Muscle layer of duodenum (tissue), 2 donors: ENCODE measurements around the gene SND1.

ENCODE experiments used
- H3K27ac ChIP-seq: one replicate; pipeline ENCODE4 v1.7.0; 2013; ENCODE audit warnings: mild to moderate bottlenecking, low read length
- H3K27me3 ChIP-seq: one replicate; pipeline ENCODE4 v1.7.0; 2013; ENCODE audit warnings: low read depth, mild to moderate bottlenecking, control low read depth, low read length
- H3K36me3 ChIP-seq, 2 donors: one replicate each; pipeline ENCODE4 v1.7.0; 2013; ENCODE audit warnings: low read length in 2 of 2, control low read depth in 1 of 2, mild to moderate bottlenecking in 1 of 2; ENCODE audit not compliant: insufficient read depth in 2 of 2, control insufficient read depth in 1 of 2
- H3K4me1 ChIP-seq, 2 donors: one replicate each; pipeline ENCODE4 v1.7.0; 2013; ENCODE audit warnings: low read length in 2 of 2, mild to moderate bottlenecking in 2 of 2, control low read depth in 1 of 2, moderate library complexity in 1 of 2; ENCODE audit not compliant: insufficient read depth in 2 of 2, control insufficient read depth in 1 of 2
- H3K4me3 ChIP-seq, 2 donors: one replicate each; pipeline ENCODE4 v1.7.0; 2013; ENCODE audit warnings: low read length in 2 of 2, low read depth in 1 of 2, mild to moderate bottlenecking in 1 of 2
- H3K9me3 ChIP-seq, 2 donors: one replicate each; pipeline ENCODE4 v1.7.0; 2013; ENCODE audit warnings: low read length in 2 of 2, control low read depth in 1 of 2, mild to moderate bottlenecking in 1 of 2; ENCODE audit not compliant: control insufficient read depth in 1 of 2
- donor health status: healthy.

The SND1 gene

GRCh38 chr7:127758845-127759244 lies 106.9 kb downstream of the SND1 start:
- Histone ChIP-seq H3K4me1 (no peaks in the 10 kb centered on the region), H3K9me3 (no peaks in the 10 kb centered on the region), H3K27ac (no peak overlapping the region), H3K36me3 (no peaks in the 10 kb centered on the region), H3K27me3 (no peaks in the 10 kb centered on the region), H3K4me3 (no peak overlapping the region)

- Histone ChIP-seq H3K9me3 (no peaks in the 10 kb centered on the region), H3K4me3 (no peak overlapping the region), H3K27ac (no peak overlapping the region), H3K4me1 (no peaks in the 10 kb centered on the region), H3K27me3 (no peaks in the 10 kb centered on the region), H3K36me3 (no peaks in the 10 kb centered on the region)
Measured at GRCh38 chr7:127759945-127760421, 108.0 kb downstream of the SND1 start.

DNA sequence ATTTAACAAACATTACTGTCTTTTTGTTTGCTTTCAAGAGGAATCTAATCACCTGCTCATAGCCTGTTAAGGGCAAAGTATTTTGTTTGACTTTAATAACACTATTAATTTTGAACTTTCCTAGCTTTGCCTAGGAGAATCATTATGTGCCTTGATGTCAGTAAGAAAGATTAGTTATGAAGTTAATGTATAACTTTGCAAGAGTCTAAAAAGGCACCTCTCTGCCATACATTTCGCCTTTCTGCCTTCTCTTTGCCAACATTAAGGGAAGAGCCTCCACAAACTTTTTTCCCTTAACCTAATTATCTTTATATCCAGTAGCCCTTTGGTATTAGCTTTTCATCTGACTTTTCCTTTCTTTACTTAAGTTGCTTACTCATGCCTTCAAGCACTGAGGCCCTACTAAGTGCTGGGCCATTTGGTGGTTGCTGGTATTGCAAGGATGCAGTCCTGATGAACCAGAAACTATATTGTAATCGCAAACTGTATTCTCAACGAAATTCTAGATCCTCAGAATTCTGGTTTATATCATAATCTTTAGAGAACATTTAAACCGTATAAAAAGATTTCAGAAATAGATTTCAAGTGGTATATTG lies 108.5 kb downstream of the SND1 start:
- H3K27me3 ChIP-seq: no peaks in the 10 kb centered on the region
- H3K4me1 ChIP-seq: no peaks in the 10 kb centered on the region
- H3K27ac ChIP-seq: no peak overlapping the region
- H3K36me3 ChIP-seq: no peaks in the 10 kb centered on the region
- no peak overlapping the region for H3K4me3 ChIP-seq
- H3K9me3 ChIP-seq: no peaks in the 10 kb centered on the region

DNA sequence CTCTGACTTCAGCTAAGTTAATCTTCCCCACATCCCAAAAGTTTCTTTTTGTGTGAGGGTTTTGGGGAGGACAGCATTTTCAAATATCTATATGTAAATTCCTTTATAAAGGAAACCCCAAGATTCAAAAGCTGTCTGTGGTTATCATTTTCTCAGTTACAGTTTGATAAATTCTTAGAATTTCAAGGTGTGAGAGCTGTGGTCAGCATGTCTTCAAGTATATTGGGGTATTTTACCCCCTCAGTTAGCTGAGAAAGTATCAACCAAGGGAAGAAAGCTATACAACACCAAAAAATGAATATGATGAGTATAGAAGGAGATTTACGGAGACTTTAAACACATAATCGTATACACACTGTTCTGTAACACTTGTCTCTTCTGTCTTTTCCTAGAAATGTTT lies 109.2 kb downstream of the SND1 start:
- Histone ChIP-seq H3K9me3 (no peaks in the 10 kb centered on the region), H3K4me3 (no peak overlapping the region), H3K27me3 (no peaks in the 10 kb centered on the region), H3K27ac (no peak overlapping the region), H3K4me1 (no peaks in the 10 kb centered on the region), H3K36me3 (no peaks in the 10 kb centered on the region)

DNA sequence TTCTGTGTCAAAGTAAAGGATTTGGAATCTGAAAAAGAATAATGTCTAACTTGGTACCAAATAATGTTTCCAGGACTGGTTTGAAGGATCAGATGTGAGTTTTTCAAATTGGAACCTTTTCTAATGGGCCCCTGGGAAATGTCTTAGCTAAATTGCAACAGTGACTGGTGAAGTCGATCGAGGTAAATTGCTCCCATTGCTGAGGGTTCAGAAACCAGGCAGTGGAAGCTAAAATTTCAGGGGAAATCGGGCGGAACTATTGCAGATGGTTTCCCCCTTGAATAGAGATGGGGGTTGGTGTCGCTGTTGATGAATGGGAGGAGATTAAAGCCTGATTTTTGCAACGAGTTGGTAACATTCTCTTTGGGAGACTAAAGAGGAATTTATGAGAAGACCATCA lies 112.7 kb downstream of the SND1 start:
- H3K27me3 ChIP-seq: no peaks in the 10 kb centered on the region
- H3K36me3 ChIP-seq: no peaks in the 10 kb centered on the region
- no peaks in the 10 kb centered on the region for H3K4me1 ChIP-seq
- no peak overlapping the region for H3K27ac ChIP-seq
- H3K4me3 ChIP-seq: no peak overlapping the region
- no peaks in the 10 kb centered on the region for H3K9me3 ChIP-seq

DNA sequence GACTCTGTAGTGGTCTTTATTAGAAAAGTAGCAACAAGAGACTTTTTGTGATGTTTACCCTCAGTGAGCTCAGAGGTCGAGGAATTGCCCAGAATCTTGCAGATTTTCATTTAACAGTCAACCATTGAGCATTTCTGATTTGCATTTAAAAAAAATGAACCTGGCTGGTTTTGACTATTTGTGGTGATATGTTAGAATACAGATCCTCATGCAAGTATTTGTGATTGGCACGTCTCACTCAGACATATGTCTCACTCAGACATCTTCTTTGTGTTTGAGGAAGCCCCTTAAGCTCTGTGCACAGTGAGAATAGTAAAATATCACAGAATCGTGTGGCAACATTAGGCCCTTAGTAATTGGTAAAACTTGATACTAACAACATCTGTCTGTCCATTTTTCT lies 113.2 kb downstream of the SND1 start:
- Histone ChIP-seq H3K27me3 (no peaks in the 10 kb centered on the region), H3K27ac (no peak overlapping the region), H3K9me3 (no peaks in the 10 kb centered on the region), H3K36me3 (no peaks in the 10 kb centered on the region), H3K4me1 (peaks cover 0 to under 1% of the 10 kb centered on the region in 2 donors), H3K4me3 (no peak overlapping the region)

- Histone ChIP-seq H3K4me3 (no peak overlapping the region), H3K27ac (no peak overlapping the region)
Measured at GRCh38 chr7:127766831-127767459, 115.0 kb downstream of the SND1 start.

DNA sequence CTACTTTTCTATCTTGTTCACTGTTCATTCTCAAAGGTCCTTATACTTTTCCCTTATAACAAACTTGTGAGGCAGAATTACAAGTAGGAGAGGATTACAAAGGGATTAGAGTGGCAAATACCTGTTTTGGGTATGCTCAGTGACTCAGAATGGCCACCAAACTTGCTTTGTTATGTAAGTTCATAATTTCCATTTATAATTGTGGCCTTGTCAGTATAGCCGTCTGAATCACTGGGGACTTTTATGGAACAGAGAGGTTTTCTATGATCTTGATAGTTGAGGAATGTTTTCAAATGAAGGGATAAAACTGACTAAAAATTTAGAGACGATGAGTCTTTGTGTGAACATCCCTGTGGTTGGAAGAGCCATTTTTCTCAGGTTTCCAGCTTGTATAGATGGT lies 116.2 kb downstream of the SND1 start:
- H3K9me3 ChIP-seq: no peaks in the 10 kb centered on the region
- peaks cover 0 to 14% of the 10 kb centered on the region in 2 donors for H3K4me1 ChIP-seq
- H3K27me3 ChIP-seq: no peaks in the 10 kb centered on the region
- no peaks in the 10 kb centered on the region for H3K36me3 ChIP-seq
- H3K27ac ChIP-seq: no peak overlapping the region
- no peak overlapping the region for H3K4me3 ChIP-seq

More at GRCh38 chr7:127766831-127767459, 115.0 kb downstream of the SND1 start:
- Histone ChIP-seq H3K4me1 (peaks cover 0 to 12% of the 10 kb centered on the region in 2 donors), H3K36me3 (no peaks in the 10 kb centered on the region), H3K27me3 (no peaks in the 10 kb centered on the region), H3K9me3 (no peaks in the 10 kb centered on the region)

- Histone ChIP-seq H3K27ac (no peak overlapping the region), H3K4me3 (no peak overlapping the region), H3K36me3 (no peaks in the 10 kb centered on the region), H3K27me3 (no peaks in the 10 kb centered on the region), H3K4me1 (peaks cover 0 to 14% of the 10 kb centered on the region in 2 donors), H3K9me3 (no peaks in the 10 kb centered on the region)
Measured at GRCh38 chr7:127769137-127769536, 117.1 kb downstream of the SND1 start.

DNA sequence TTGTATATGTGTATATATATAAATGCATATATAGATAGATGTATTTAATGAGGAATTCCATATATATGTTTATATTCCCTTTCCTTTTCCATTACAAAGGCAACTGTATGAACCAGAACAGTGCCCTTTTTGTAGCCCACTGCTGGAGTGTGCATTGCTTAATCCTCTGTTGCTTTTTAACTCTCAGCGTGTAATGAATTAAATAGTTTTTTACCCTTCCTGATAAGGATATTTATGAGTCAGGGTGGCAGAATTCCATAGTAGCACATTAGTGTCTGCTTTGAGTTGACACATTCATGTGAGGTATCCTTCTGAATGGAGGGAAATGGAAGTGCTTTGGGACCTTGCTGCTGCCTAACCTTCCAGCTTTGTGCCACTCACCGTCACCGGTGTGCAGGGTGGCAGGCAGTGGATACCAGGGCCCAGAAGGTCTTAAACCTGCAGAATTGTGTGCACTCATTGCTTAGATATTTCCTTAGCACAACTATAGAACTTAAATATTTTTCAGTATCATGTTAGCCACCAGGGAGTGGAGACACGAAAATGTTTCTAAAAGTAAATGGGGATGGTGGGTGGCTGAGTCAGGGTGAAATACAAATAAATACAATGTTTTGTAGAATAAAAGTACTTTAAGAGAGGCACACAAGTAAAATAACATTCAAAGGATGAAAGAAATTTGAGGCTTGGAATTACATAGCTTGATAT lies 117.9 kb downstream of the SND1 start:
- no peak overlapping the region for H3K27ac ChIP-seq

DNA sequence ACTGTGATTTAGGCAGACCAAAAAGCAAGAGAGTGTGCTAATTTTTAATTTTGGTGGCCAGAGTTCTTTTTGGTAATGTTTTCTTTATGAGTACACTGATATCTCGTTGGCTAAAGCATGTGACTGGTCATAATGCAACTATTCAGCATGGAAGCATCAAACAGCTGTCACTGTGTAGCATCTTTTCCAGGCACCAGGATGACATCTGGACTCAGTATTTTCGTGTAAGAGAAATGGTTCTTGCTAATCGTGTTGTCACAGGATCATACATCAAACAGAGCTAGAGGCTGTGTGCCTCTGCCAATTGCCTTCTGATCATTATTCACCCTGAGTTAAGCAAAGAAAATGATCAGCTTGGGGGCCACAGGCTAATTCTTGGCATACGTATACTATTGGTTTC lies 118.9 kb downstream of the SND1 start:
- Histone ChIP-seq H3K9me3 (no peaks in the 10 kb centered on the region), H3K4me3 (no peak overlapping the region), H3K36me3 (no peaks in the 10 kb centered on the region), H3K27ac (no peak overlapping the region), H3K4me1 (peaks cover 0 to 14% of the 10 kb centered on the region in 2 donors), H3K27me3 (no peaks in the 10 kb centered on the region)

More for the DNA sequence above, 117.9 kb downstream of the SND1 start:
- Histone ChIP-seq H3K9me3 (no peaks in the 10 kb centered on the region), H3K27me3 (no peaks in the 10 kb centered on the region), H3K4me3 (no peak overlapping the region), H3K36me3 (no peaks in the 10 kb centered on the region), H3K4me1 (peaks cover 0 to 14% of the 10 kb centered on the region in 2 donors)
